Astrocyte of the hippocampus (primary cell): ENCODE measurements around the gene GCNT2.
"Not testable (repeated sequence)": the region's sequence is repeated elsewhere in the genome, so short reads cannot be mapped to it uniquely, and the experiment has no call there.

ENCODE experiments used
- DNase-seq: peaks from one replicate; pipeline ENCODE4 v3.0.0; 2011; ENCODE audit warnings: low read depth, low spot score

GCNT2 gene

GRCh38 chr6:10547809-10548208 is 26.7 kb downstream of the GCNT2 start:
- DNase-seq: no peak

GRCh38 chr6:10550764-10551163 is 29.6 kb downstream of the GCNT2 start:
- no peak for DNase-seq

GRCh38 chr6:10552270-10552810 is 31.2 kb downstream of the GCNT2 start:
- DNase-seq: no peak

GRCh38 chr6:10553871-10554270 is 32.7 kb downstream of the GCNT2 start:
- no peak for DNase-seq

- DNase-seq: no peak
These were observed 33.7 kb downstream of the GCNT2 start for GRCh38 chr6:10554826-10555225.

- peak; percentile 68 for DNase-seq
These were observed 34.6 kb downstream of the GCNT2 start for GRCh38 chr6:10555625-10556309.

- no peak for DNase-seq
These were observed 35.4 kb downstream of the GCNT2 start for GRCh38 chr6:10556589-10556988.

- no peak for DNase-seq
These were observed 35.8 kb downstream of the GCNT2 start for GRCh38 chr6:10556992-10557391.

- DNase-seq: no peak
These were observed 36.8 kb downstream of the GCNT2 start for GRCh38 chr6:10557913-10558312.

- no peak for DNase-seq
These were observed 37.4 kb downstream of the GCNT2 start for GRCh38 chr6:10558565-10558964.

- DNase-seq: peak; percentile 23
These were observed 38.5 kb downstream of the GCNT2 start for GRCh38 chr6:10559522-10560152.

- no peak for DNase-seq
These were observed 40.6 kb downstream of the GCNT2 start for GRCh38 chr6:10561611-10562199.

GRCh38 chr6:10564975-10565673 is 44.0 kb downstream of the GCNT2 start:
- DNase-seq: no peak

GRCh38 chr6:10565913-10566312 is 44.8 kb downstream of the GCNT2 start:
- DNase-seq: no peak

GRCh38 chr6:10567256-10568026 is 46.3 kb downstream of the GCNT2 start:
- no peak for DNase-seq

- DNase-seq: no peak
These were observed 48.4 kb downstream of the GCNT2 start for GRCh38 chr6:10569392-10570127.

- not testable (repeated sequence) for DNase-seq
These were observed 54.4 kb downstream of the GCNT2 start for GRCh38 chr6:10575519-10575918.

- DNase-seq: no peak
These were observed 55.1 kb downstream of the GCNT2 start for GRCh38 chr6:10576226-10576625.

- DNase-seq: no peak
These were observed 56.0 kb downstream of the GCNT2 start for GRCh38 chr6:10577112-10577511.

GRCh38 chr6:10578723-10579122 is 57.6 kb downstream of the GCNT2 start:
- no peak for DNase-seq

- no peak for DNase-seq
These were observed 58.7 kb downstream of the GCNT2 start for GRCh38 chr6:10579803-10580202.
